Measurements from ENCODE around the gene TARS1. TPM values are rescaled to one million over a fixed set of nuclear protein-coding genes. Genes with fewer than 3 reads are reported as not detected.
"Not testable (repeated sequence)": the region's sequence is repeated elsewhere in the genome, so short reads cannot be mapped to it uniquely, and the experiment has no call there.

Gene TARS1
- total and polyA plus RNA-seq, 4 experiments from 2014 or later: 51.9 to 126 (median 86.0) TPM

- H3K27me3 Mint-ChIP-seq; H3K9me3 Mint-ChIP-seq; CTCF ChIA-PET (ENCODE audit: partially characterized antibody); H3K36me3 ChIP-seq (ENCODE audit: insufficient read depth, low read length); H3K4me1 Mint-ChIP-seq; intact Hi-C loops (cut with micrococcal nuclease); H3K9me3 ChIP-seq (ENCODE audit: control insufficient read depth in 1 of 2, low read length in 2 of 2); H3K4me3 Mint-ChIP-seq; H3K4me3 ChIP-seq (ENCODE audit: low read length in 2 of 2); H3K27ac Mint-ChIP-seq; H3K4me1 ChIP-seq (ENCODE audit: insufficient read depth, low read length); H3K27me3 ChIP-seq (ENCODE audit: insufficient read depth, low read length); POLR2A ChIA-PET (ENCODE audit: partially characterized antibody); H3K36me3 Mint-ChIP-seq; DNase-seq; H3K27ac ChIP-seq (ENCODE audit: low read depth, low read length): not testable (repeated sequence)
Measured at GRCh38 chr5:33515366-33515765, 74.6 kb downstream of the TARS1 start.

- H3K4me1 ChIP-seq (ENCODE audit: insufficient read depth, low read length): no peaks in the 10 kb centered on the region
- peaks cover 0 to 10% (median under 1%) of the 10 kb centered on the region in 8 donors for H3K9me3 Mint-ChIP-seq
- H3K27ac Mint-ChIP-seq: no peak overlapping the region
- H3K27me3 ChIP-seq (ENCODE audit: insufficient read depth, low read length): no peaks in the 10 kb centered on the region
- no peak overlapping the region for H3K27ac ChIP-seq (ENCODE audit: low read depth, low read length)
- no peak overlapping the region for H3K4me3 Mint-ChIP-seq
- no peaks in the 10 kb centered on the region for H3K4me1 Mint-ChIP-seq
- DNase-seq: no peak
- intact Hi-C loops (cut with micrococcal nuclease): no loop called here
- H3K4me3 ChIP-seq (ENCODE audit: low read length in 2 of 2): no peak overlapping the region
- ChIA-PET POLR2A (ENCODE audit: partially characterized antibody) (no interaction called here), CTCF (ENCODE audit: partially characterized antibody) (no interaction called here)
- no peaks in the 10 kb centered on the region for H3K36me3 ChIP-seq (ENCODE audit: insufficient read depth, low read length)
- H3K9me3 ChIP-seq (ENCODE audit: control insufficient read depth in 1 of 2, low read length in 2 of 2): no peaks in the 10 kb centered on the region
- H3K27me3 Mint-ChIP-seq: peaks cover 0 to 6% of the 10 kb centered on the region in 2 donors
- H3K36me3 Mint-ChIP-seq: no peaks in the 10 kb centered on the region
Measured at GRCh38 chr5:33516421-33516820, 75.7 kb downstream of the TARS1 start.
